HepG2 (cell line): ENCODE measurements around the gene PATL1. TPM values are rescaled to one million over a fixed set of nuclear protein-coding genes. Genes with fewer than 3 reads are reported as not detected.

Experiments used
- ATAC-seq: fragments of 200-7000 bp; cut with Tn5 transposase; 3 replicates; pipeline ENCODE4 v1.9.1; 2020; ENCODE audit warnings: mild to moderate bottlenecking, moderate library complexity
- BruUV-seq: library from RNA; stranded (reverse); fragments of 400-500 nt; replicated peaks from 2 replicates; lab custom pipeline; 2021; lab: Mats Ljungman, UMichigan
- CTCF ChIA-PET: fragments of 300-600 bp; formaldehyde crosslinking; extraction: SDS; loops from one replicate; lab custom pipeline; 2021; ENCODE audit warnings: low total read pairs, inconsistent platforms, low intra/inter-chr PET ratio; lab: Yijun Ruan, JAX
- POLR2A ChIA-PET: fragments of 350-600 bp; sonication (Branson Sonifier 250); formaldehyde crosslinking; loops from one replicate; lab custom pipeline; 2020; ENCODE audit warnings: antibody characterized with exemption, inconsistent platforms; lab: Yijun Ruan, JAX
- DNase-seq: peaks from one replicate; pipeline ENCODE4 v3.0.0-alpha.2; 2015; ENCODE audit warnings: low spot score
- FAIRE-seq: peaks from 3 replicates; lab custom pipeline; 2011; peaks lifted over from hg19 to GRCh38; lab: Jason Lieb, UNC
- H2AFZ ChIP-seq: one replicate; pipeline ENCODE4 v1.6.1; 2011; ENCODE audit warnings: low read length, inconsistent platforms
- H3K27ac ChIP-seq: fragments of 300-600 bp; 3 replicates; pipeline ENCODE4 v1.8.0; 2011; ENCODE audit warnings: mixed run types, mild to moderate bottlenecking, mixed read lengths, low read length, inconsistent platforms; ENCODE audit not compliant: insufficient read depth; ENCODE audit errors: extremely low read length
- H3K27me3 ChIP-seq, 2 experiments: fragments of 200-600 bp in 1 of 2; 2 replicates in 1 of 2; 3 replicates in 1 of 2; pipeline versions ENCODE4 v1.6.0 to v1.8.0; 2011; ENCODE audit warnings: low read length in 2 of 2, mild to moderate bottlenecking in 2 of 2, moderate library complexity in 2 of 2, inconsistent platforms in 1 of 2; ENCODE audit not compliant: insufficient read depth in 2 of 2, control insufficient read depth in 1 of 2
- H3K36me3 ChIP-seq, 2 experiments: fragments of 200-600 bp in 1 of 2; replicated peaks in 1 of 2; 2 replicates in 1 of 2; 3 replicates in 1 of 2; pipeline versions ENCODE4 v1.5.1 to v1.8.0; 2011; ENCODE audit warnings: low read length in 2 of 2, inconsistent platforms in 1 of 2; ENCODE audit not compliant: insufficient read depth in 2 of 2, control insufficient read depth in 1 of 2
- H3K4me1 ChIP-seq: 2 replicates; pipeline ENCODE4 v1.5.1; 2012; ENCODE audit warnings: low read length, inconsistent platforms; ENCODE audit not compliant: insufficient read depth
- H3K4me2 ChIP-seq: 2 replicates; pipeline ENCODE4 v1.6.0; 2011; ENCODE audit warnings: low read depth, low read length, inconsistent platforms
- H3K4me3 ChIP-seq, 3 experiments: fragments of 200-600 bp in 1 of 3; sonication (generic), shearing (Covaris generic) in 1 of 3; replicated peaks in 1 of 3; 2 replicates each; pipeline ENCODE4 v1.5.1; 2011 to 2016; ENCODE audit warnings: low read length in 3 of 3, inconsistent platforms in 2 of 3, low read depth in 2 of 3, mild to moderate bottlenecking in 2 of 3, control low read depth in 1 of 3, mixed read lengths in 1 of 3; ENCODE audit not compliant: insufficient read depth in 1 of 3
- H3K79me2 ChIP-seq: one replicate; pipeline ENCODE4 v1.6.1; 2011; ENCODE audit warnings: low read length, inconsistent platforms; ENCODE audit not compliant: insufficient read depth
- H3K9ac ChIP-seq: 2 replicates; pipeline ENCODE4 v1.6.0; 2011; ENCODE audit warnings: mild to moderate bottlenecking, low read depth, low read length, inconsistent platforms; ENCODE audit not compliant: insufficient read depth
- H3K9me3 ChIP-seq: 2 replicates; pipeline ENCODE4 v1.5.1; 2012; ENCODE audit warnings: mild to moderate bottlenecking, low read length
- H4K20me1 ChIP-seq: 2 replicates; pipeline ENCODE4 v1.6.0; 2011; ENCODE audit warnings: inconsistent platforms, mild to moderate bottlenecking, low read length, moderate library complexity; ENCODE audit not compliant: insufficient read depth
- KDM4B ChIP-seq: sonication (generic); formaldehyde crosslinking; IDR thresholded peaks from 2 replicates; pipeline ENCODE4 v1.4.0; 2020; ENCODE audit warnings: missing genetic modification reagents
- KLF6 ChIP-seq: IDR thresholded peaks from 2 replicates; pipeline ENCODE4 v1.8.0; 2016; ENCODE audit warnings: missing biosample characterization, missing genetic modification reagents
- MATR3 ChIP-seq: sonication (generic); formaldehyde crosslinking; IDR thresholded peaks from 2 replicates; pipeline ENCODE4 v1.4.0; 2020; ENCODE audit warnings: missing genetic modification reagents
- MBNL3 ChIP-seq: fragments of 250-450 bp; sonication (Bioruptor Pico); conservative IDR thresholded peaks from 2 replicates; pipeline ENCODE4 v1.8.0; 2022; ENCODE audit warnings: mild to moderate bottlenecking, inconsistent platforms
- NPAS2 ChIP-seq: sonication (generic); formaldehyde crosslinking; IDR thresholded peaks from 2 replicates; pipeline ENCODE4 v1.8.0; 2022; ENCODE audit warnings: mild to moderate bottlenecking, missing genetic modification reagents, borderline replicate concordance
- RORA ChIP-seq: sonication (generic); formaldehyde crosslinking; IDR thresholded peaks from 2 replicates; pipeline ENCODE4 v1.5.0; 2020; ENCODE audit warnings: mild to moderate bottlenecking, missing genetic modification reagents, moderate library complexity
- ZMYM2 ChIP-seq: sonication (generic); formaldehyde crosslinking; IDR thresholded peaks from 2 replicates; pipeline ENCODE4 v1.8.0; 2022; ENCODE audit warnings: mild to moderate bottlenecking, missing genetic modification reagents
- ZNF556 ChIP-seq: sonication (generic); formaldehyde crosslinking; IDR thresholded peaks from 2 replicates; pipeline ENCODE4 v1.4.0; 2020; ENCODE audit warnings: mild to moderate bottlenecking, missing genetic modification reagents, borderline replicate concordance
- ZNF567 ChIP-seq: sonication (generic); formaldehyde crosslinking; IDR thresholded peaks from 2 replicates; pipeline ENCODE4 v1.8.1; 2023; ENCODE audit warnings: mild to moderate bottlenecking, missing genetic modification reagents, borderline replicate concordance
- ZNF670 ChIP-seq: sonication (generic); formaldehyde crosslinking; IDR thresholded peaks from 2 replicates; pipeline ENCODE4 v1.8.0; 2022; ENCODE audit warnings: mild to moderate bottlenecking, missing genetic modification reagents, borderline replicate concordance
- ZNF746 ChIP-seq: sonication (generic); formaldehyde crosslinking; IDR thresholded peaks from 2 replicates; pipeline ENCODE4 v1.8.0; 2022; ENCODE audit warnings: mild to moderate bottlenecking, missing genetic modification reagents
- whole genome bisulfite sequencing: methylation state at CpG from one replicate; pipeline ENCODE4 v1.1.6; 2017; ENCODE audit warnings: low lambda C conversion rate; 5-methylcytosine and 5-hydroxymethylcytosine counted together
- in situ Hi-C: cut with HindIII; loops from 2 replicates; pipeline ENCODE4 v1.10.0; 2017; ENCODE audit warnings: low pct_unique_long_range_greater_than_20kb; ENCODE audit not compliant: extremely low pct_ligation_motif_present
- intact Hi-C: fragments of 100-400 bp; cut with micrococcal nuclease; formaldehyde crosslinking; loops from one replicate; pipeline ENCODE4 v1.10.0; 2022; ENCODE audit not compliant: unreplicated experiment
- polyA plus RNA-seq, 8 experiments: library from polyadenylated mRNA; depleted of rRNA in 3 of 8; stranded (reverse) in 7 of 8; unstranded in 1 of 8; fragments of >200 nt; fragmentation: Illumina TruSeq in 4 of 8; extraction: Trizol in 4 of 8; gene quantifications; 2 replicates each; pipeline versions ENCODE4 v1.2.1 to v1.2.3, GENCODE V29; 2011 to 2016; ENCODE audit warnings: low read depth in 4 of 8, missing spikeins in 1 of 8, mixed read lengths in 1 of 8; ENCODE audit not compliant: insufficient read depth in 1 of 8
- total RNA-seq, 5 experiments: library from RNA; depleted of rRNA; stranded (reverse); fragments of >200 nt; fragmentation: Illumina TruSeq; extraction: Trizol; gene quantifications; 2 replicates each; pipeline ENCODE4 v1.2.3, GENCODE V29; 2016; ENCODE audit warnings: low read depth in 1 of 5
- TF ChIP-seq, protein P1 (sequence below): IDR thresholded peaks from 2 replicates; pipeline ENCODE4 v1.6.1; 2016; ENCODE audit warnings: missing biosample characterization, missing genetic modification reagents, low read depth
- TF ChIP-seq, protein P2 (sequence below): sonication (generic); formaldehyde crosslinking; IDR thresholded peaks from 2 replicates; pipeline ENCODE4 v1.4.0; 2020; ENCODE audit warnings: missing genetic modification reagents
- TF ChIP-seq, protein P3 (sequence below): sonication (generic); formaldehyde crosslinking; IDR thresholded peaks from 2 replicates; pipeline ENCODE4 v1.4.0; 2020; ENCODE audit warnings: missing genetic modification reagents, borderline replicate concordance

PATL1 gene
- total and polyA plus RNA-seq, 2 of the 13 experiments (the other 11 are each of a cell fraction or from before 2014, with no cell fraction given), result 12.9 to 26.8 TPM

DNA sequence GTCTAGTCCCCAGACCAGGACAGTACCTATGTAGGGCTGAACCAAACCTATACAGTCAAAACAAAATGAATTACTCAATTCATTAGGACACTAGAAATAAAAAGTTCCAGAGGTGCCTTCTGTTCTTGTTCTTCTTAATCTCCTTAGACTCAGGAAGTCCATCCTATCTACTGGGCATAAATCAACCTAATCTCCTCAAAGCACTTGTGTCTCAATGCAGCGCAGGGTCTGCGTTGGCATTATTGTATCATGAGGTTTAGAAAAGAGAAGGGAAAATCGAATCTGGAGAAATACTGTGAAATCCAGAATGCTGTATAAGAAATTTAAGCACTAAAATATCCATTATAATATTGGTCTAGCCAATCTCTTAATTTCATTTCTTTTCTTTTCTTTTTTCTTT, 47.2 kb upstream of the PATL1 start:
- in situ Hi-C loops (no loop called here), intact Hi-C loops (no loop called here)
- Histone ChIP-seq H3K4me3 (no peak overlapping the region), H3K9me3 (no peaks in the 10 kb centered on the region), H3K27me3 (no peaks in the 10 kb centered on the region; a peak in 1 of 5 replicates), H3K9ac (no peak overlapping the region), H3K4me2 (no peak overlapping the region), H2AFZ (no peak overlapping the region), H4K20me1 (no peaks in the 10 kb centered on the region), H3K79me2 (no peaks in the 10 kb centered on the region), H3K36me3 (no peaks in the 10 kb centered on the region), H3K4me1 (no peaks in the 10 kb centered on the region), H3K27ac (no peak overlapping the region)
- DNase-seq (no peak), FAIRE-seq (no peak), ATAC-seq (no peak)
- POLR2A ChIA-PET, result no interaction called here
- TF ChIP-seq ZNF567 (CRISPR knock-in tag) (no peak), KLF6 (CRISPR knock-in tag) (no peak), MBNL3 (CRISPR knock-in tag) (no peak), ZNF670 (CRISPR knock-in tag) (no peak), ZNF556 (CRISPR knock-in tag) (no peak), MATR3 (CRISPR knock-in tag) (no peak), RORA (no peak), NPAS2 (CRISPR knock-in tag) (no peak), ZMYM2 (CRISPR knock-in tag) (no peak), ZNF746 (no peak), KDM4B (CRISPR knock-in tag) (no peak)
- TF ChIP-seq, protein P1, sequence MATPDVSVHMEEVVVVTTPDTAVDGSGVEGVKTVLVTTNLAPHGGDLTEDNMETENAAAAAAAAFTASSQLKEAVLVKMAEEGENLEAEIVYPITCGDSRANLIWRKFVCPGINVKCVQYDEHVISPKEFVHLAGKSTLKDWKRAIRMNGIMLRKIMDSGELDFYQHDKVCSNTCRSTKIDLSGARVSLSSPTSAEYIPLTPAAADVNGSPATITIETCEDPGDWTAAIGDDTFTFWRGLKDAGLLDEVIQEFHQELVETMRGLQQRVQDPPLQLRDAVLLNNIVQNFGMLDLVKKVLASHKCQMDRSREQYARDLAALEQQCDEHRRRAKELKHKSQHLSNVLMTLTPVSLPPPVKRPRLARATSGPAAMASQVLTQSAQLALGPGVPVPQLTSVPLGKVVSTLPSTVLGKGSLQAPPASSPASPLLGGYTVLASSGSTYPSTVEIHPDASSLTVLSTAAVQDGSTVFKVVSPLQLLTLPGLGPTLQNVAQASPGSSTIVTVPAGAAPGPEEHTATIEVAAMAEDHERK, result no peak
- TF ChIP-seq, protein P2, sequence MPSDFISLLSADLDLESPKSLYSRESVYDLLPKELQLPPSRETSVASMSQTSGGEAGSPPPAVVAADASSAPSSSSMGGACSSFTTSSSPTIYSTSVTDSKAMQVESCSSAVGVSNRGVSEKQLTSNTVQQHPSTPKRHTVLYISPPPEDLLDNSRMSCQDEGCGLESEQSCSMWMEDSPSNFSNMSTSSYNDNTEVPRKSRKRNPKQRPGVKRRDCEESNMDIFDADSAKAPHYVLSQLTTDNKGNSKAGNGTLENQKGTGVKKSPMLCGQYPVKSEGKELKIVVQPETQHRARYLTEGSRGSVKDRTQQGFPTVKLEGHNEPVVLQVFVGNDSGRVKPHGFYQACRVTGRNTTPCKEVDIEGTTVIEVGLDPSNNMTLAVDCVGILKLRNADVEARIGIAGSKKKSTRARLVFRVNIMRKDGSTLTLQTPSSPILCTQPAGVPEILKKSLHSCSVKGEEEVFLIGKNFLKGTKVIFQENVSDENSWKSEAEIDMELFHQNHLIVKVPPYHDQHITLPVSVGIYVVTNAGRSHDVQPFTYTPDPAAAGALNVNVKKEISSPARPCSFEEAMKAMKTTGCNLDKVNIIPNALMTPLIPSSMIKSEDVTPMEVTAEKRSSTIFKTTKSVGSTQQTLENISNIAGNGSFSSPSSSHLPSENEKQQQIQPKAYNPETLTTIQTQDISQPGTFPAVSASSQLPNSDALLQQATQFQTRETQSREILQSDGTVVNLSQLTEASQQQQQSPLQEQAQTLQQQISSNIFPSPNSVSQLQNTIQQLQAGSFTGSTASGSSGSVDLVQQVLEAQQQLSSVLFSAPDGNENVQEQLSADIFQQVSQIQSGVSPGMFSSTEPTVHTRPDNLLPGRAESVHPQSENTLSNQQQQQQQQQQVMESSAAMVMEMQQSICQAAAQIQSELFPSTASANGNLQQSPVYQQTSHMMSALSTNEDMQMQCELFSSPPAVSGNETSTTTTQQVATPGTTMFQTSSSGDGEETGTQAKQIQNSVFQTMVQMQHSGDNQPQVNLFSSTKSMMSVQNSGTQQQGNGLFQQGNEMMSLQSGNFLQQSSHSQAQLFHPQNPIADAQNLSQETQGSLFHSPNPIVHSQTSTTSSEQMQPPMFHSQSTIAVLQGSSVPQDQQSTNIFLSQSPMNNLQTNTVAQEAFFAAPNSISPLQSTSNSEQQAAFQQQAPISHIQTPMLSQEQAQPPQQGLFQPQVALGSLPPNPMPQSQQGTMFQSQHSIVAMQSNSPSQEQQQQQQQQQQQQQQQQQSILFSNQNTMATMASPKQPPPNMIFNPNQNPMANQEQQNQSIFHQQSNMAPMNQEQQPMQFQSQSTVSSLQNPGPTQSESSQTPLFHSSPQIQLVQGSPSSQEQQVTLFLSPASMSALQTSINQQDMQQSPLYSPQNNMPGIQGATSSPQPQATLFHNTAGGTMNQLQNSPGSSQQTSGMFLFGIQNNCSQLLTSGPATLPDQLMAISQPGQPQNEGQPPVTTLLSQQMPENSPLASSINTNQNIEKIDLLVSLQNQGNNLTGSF (CRISPR knock-in tag), result no peak
- TF ChIP-seq, protein P3, sequence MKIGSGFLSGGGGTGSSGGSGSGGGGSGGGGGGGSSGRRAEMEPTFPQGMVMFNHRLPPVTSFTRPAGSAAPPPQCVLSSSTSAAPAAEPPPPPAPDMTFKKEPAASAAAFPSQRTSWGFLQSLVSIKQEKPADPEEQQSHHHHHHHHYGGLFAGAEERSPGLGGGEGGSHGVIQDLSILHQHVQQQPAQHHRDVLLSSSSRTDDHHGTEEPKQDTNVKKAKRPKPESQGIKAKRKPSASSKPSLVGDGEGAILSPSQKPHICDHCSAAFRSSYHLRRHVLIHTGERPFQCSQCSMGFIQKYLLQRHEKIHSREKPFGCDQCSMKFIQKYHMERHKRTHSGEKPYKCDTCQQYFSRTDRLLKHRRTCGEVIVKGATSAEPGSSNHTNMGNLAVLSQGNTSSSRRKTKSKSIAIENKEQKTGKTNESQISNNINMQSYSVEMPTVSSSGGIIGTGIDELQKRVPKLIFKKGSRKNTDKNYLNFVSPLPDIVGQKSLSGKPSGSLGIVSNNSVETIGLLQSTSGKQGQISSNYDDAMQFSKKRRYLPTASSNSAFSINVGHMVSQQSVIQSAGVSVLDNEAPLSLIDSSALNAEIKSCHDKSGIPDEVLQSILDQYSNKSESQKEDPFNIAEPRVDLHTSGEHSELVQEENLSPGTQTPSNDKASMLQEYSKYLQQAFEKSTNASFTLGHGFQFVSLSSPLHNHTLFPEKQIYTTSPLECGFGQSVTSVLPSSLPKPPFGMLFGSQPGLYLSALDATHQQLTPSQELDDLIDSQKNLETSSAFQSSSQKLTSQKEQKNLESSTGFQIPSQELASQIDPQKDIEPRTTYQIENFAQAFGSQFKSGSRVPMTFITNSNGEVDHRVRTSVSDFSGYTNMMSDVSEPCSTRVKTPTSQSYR (CRISPR knock-in tag), result no peak
- CTCF ChIA-PET, result no interaction called here
- 68% methylated on average over 3 of the region's 3 CpGs for WGBS
- no TSS peak for BruUV-seq
